Mucosa of descending colon (tissue), 3 donors: ENCODE data around the gene CLNS1A. TPM values are rescaled to one million over a fixed set of nuclear protein-coding genes. Genes with fewer than 3 reads are reported as not detected.
"Not testable (repeated sequence)": the region's sequence is repeated elsewhere in the genome, so short reads cannot be mapped to it uniquely, and the experiment has no call there.

Experiments used
- ATAC-seq: fragments of 200-7000 bp; cut with Tn5 transposase; one replicate; pipeline ENCODE4 v1.9.1; 2020; ENCODE audit warnings: mild to moderate bottlenecking, moderate library complexity
- DNase-seq, 3 donors: peaks; one replicate each; pipeline ENCODE4 v3.0.0-alpha.2; 2020
- H3K36me3 ChIP-seq: fragments of 200-600 bp; one replicate; pipeline ENCODE4 v1.8.0; 2021; ENCODE audit warnings: low read depth, mild to moderate bottlenecking
- H3K4me1 ChIP-seq: fragments of 200-600 bp; one replicate; pipeline ENCODE4 v1.8.0; 2021; ENCODE audit warnings: low read depth, mild to moderate bottlenecking
- H3K4me3 ChIP-seq: fragments of 200-600 bp; one replicate; pipeline ENCODE4 v1.8.0; 2021; ENCODE audit warnings: mild to moderate bottlenecking
- H3K9me3 ChIP-seq: fragments of 200-600 bp; one replicate; pipeline ENCODE4 v1.8.0; 2021; ENCODE audit warnings: mild to moderate bottlenecking
- CTCF ChIP-seq: fragments of 200-600 bp; IDR thresholded peaks from one replicate; pipeline ENCODE4 v1.8.0; 2022; ENCODE audit warnings: antibody characterized with exemption, mild to moderate bottlenecking
- intact Hi-C, 2 donors: fragments of 100-400 bp; cut with DNase I in 1 of 2; cut with micrococcal nuclease in 1 of 2; formaldehyde crosslinking; loops; one replicate each; pipeline versions ENCODE4 v1.11.0 to v1.11.1; 2022; cut with DNase I, micrococcal nuclease
- total RNA-seq, 3 donors: library from RNA; stranded (reverse); fragmentation: NEBNext Ultra II Directional in 2 of 3; extraction: Animal tissue kit (Norgen Biotek cat#: 25700) in 2 of 3; gene quantifications; one replicate each; pipeline versions ENCODE4 v1.2.1 to v1.2.4, GENCODE V29; 2021 to 2023
- donor health status: DM: no; HTN: no; CAD: no; lungs with moderate emphysema.
- donor health status: DM: no; HTN: no; CAD: no.
- donor health status: DM: no; HTN: yes; CAD: no.

The CLNS1A gene
- total RNA-seq, 3 donors from 2014 or later: 61.2 to 82.4 (median 78.9) TPM

DNA sequence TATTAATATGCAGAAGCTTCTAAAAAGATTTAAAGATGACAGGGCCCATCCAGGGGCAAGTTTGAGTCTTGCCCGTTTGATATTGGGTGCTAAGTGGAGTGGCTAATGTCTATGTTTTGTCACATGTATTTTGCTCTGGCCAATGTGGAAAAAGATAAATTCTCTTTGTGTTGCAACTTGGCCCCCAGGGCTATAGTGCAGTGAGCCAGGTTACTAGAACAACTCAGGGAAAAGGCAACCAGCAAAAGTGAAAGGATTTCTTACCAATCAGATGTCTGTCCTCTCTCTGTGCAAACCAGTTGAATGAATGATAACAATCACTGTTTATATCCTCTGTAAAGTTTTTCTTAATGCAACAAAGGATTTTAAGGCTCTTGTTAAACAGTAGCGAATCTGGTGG lies 4.6 kb upstream of the CLNS1A start:
- DNase-seq (no peak), ATAC-seq (no peak)
- Histone ChIP-seq H3K36me3 (no peaks in the 10 kb centered on the region), H3K9me3 (peaks cover 2% of the 10 kb centered on the region), H3K4me3 (no peak overlapping the region), H3K4me1 (no peaks in the 10 kb centered on the region)
- intact Hi-C loops: no loop called here
- TF ChIP-seq CTCF: no peak

- H3K9me3 ChIP-seq: peaks cover 2% of the 10 kb centered on the region
- intact Hi-C loops: no loop called here
- H3K4me1 ChIP-seq: peaks cover 8% of the 10 kb centered on the region
- peak overlapping the region; percentile 78 for H3K4me3 ChIP-seq
- ATAC-seq (no peak), DNase-seq (no peak)
- H3K36me3 ChIP-seq: no peaks in the 10 kb centered on the region
- TF ChIP-seq CTCF: no peak
Measured at GRCh38 chr11:77636731-77637344, 756 bp downstream of the CLNS1A start.

GRCh38 chr11:77633926-77634325 lies 3.7 kb downstream of the CLNS1A start:
- DNase-seq, ATAC-seq, H3K9me3 ChIP-seq, H3K36me3 ChIP-seq, intact Hi-C loops, H3K4me1 ChIP-seq, H3K4me3 ChIP-seq: not testable (repeated sequence)

GRCh38 chr11:77630157-77630710 lies 7.4 kb downstream of the CLNS1A start:
- no peaks in the 10 kb centered on the region for H3K9me3 ChIP-seq
- no peak for TF ChIP-seq CTCF
- no peaks in the 10 kb centered on the region for H3K4me1 ChIP-seq
- no peaks in the 10 kb centered on the region for H3K36me3 ChIP-seq
- ATAC-seq (no peak), DNase-seq (no peak)
- intact Hi-C loops: no loop called here
- H3K4me3 ChIP-seq: no peak overlapping the region

DNA sequence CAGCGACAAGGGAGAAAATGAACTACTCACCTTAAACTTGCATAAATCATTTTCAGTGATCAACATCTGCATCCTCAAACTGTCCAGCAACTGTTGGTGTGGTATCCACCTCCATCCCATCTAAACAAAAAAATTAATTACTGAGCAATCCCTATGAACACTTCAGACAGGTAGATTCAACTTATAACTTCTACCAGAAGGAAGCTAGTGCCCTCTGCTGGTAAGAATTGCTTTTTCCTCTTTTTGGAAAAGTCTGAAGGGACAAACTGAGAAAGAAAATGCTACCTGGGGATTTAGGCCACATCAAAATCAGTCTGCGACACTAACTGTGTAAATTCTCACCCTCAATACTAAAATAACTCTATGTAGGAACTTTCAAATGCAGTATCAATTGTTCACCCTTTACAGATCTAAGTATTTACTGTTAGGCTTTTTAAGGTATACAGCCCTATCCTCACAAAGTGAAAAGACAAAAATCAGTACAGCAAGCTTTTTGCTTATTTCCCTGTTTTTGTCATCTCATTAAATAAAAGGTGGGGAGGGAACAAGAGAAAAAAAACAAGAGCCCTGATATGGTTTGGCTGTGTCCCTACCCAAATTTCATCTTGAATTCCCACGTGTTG lies 17.9 kb downstream of the CLNS1A start:
- Histone ChIP-seq H3K9me3 (no peaks in the 10 kb centered on the region), H3K4me3 (no peak overlapping the region), H3K36me3 (no peaks in the 10 kb centered on the region), H3K4me1 (no peaks in the 10 kb centered on the region)
- peak in 1 of 3 donors; percentile 69 for DNase-seq
- peak; percentile 44 for TF ChIP-seq CTCF
- peak; percentile 50 for ATAC-seq
- intact Hi-C loops: no loop called here

- H3K4me3 ChIP-seq: no peak overlapping the region
- no peaks in the 10 kb centered on the region for H3K9me3 ChIP-seq
- TF ChIP-seq CTCF: no peak
- ATAC-seq (no peak), DNase-seq (no peak)
- H3K4me1 ChIP-seq: no peaks in the 10 kb centered on the region
- no peaks in the 10 kb centered on the region for H3K36me3 ChIP-seq
- intact Hi-C loops: no loop called here
Measured at GRCh38 chr11:77617892-77618291, 19.7 kb downstream of the CLNS1A start.
